OCI-LY1 (cell line): ENCODE results near the gene CNOT3.

Experiments used
- CTCF ChIP-seq: fragments of 200-600 bp; sonication (generic), shearing (Covaris generic); IDR thresholded peaks from 2 replicates; pipeline ENCODE4 v1.5.1; 2017; ENCODE audit warnings: mild to moderate bottlenecking, antibody characterized with exemption, low read length, moderate library complexity, mixed read lengths
- EZH2 ChIP-seq: fragments of 200-600 bp; sonication (generic), shearing (Covaris generic); IDR thresholded peaks from 2 replicates; pipeline ENCODE4 v1.8.0; 2017; ENCODE audit warnings: borderline replicate concordance, mixed run types, mild to moderate bottlenecking, antibody characterized with exemption, low read length, moderate library complexity, mixed read lengths

GRCh38 chr19:54160854-54161253, 23.3 kb downstream of the CNOT3 start:
- TF ChIP-seq CTCF (no peak), EZH2 (no peak)
